ENCODE data around the gene HTD2. TPM values are rescaled to one million over a fixed set of nuclear protein-coding genes. Genes with fewer than 3 reads are reported as not detected.
A peak's percentile ranks its signal among the peaks of the same experiment; 100 is the strongest.

HTD2 gene
- total and polyA plus RNA-seq, 2 donors from 2014 or later: 6.4 to 7.8 TPM

GRCh38 chr3:58342676-58343075 is 36.4 kb downstream of the HTD2 start:
- FAIRE-seq (no peak), DNase-seq (no peak)
- Histone ChIP-seq H3K27me3 (ENCODE audit: control insufficient read depth, insufficient read depth, low read length) (no peaks in the 10 kb centered on the region), H3K36me3 (ENCODE audit: control insufficient read depth in 2 of 3, insufficient read depth in 3 of 3, low read length in 3 of 3) (peaks cover 0 to 2% (median 0%) of the 10 kb centered on the region in 3 donors), H3K9ac (ENCODE audit: low read length in 3 of 3) (no peak overlapping the region), H3K4me3 (ENCODE audit: low read length in 3 of 3) (no peak overlapping the region), H3K27ac (ENCODE audit: low read depth in 2 of 2, low read length in 2 of 2) (peak overlapping the region in 1 of 2 donors; percentile 20), H3K9me3 (ENCODE audit: control insufficient read depth in 2 of 3, insufficient read depth in 1 of 3, low read length in 3 of 3) (no peaks in the 10 kb centered on the region), H3K4me1 (ENCODE audit: control insufficient read depth in 2 of 3, insufficient read depth in 2 of 3, low read depth in 1 of 3, low read length in 3 of 3) (peaks cover 0 to 16% (median 10%) of the 10 kb centered on the region in 3 donors)
- TF ChIP-seq, protein P1, sequence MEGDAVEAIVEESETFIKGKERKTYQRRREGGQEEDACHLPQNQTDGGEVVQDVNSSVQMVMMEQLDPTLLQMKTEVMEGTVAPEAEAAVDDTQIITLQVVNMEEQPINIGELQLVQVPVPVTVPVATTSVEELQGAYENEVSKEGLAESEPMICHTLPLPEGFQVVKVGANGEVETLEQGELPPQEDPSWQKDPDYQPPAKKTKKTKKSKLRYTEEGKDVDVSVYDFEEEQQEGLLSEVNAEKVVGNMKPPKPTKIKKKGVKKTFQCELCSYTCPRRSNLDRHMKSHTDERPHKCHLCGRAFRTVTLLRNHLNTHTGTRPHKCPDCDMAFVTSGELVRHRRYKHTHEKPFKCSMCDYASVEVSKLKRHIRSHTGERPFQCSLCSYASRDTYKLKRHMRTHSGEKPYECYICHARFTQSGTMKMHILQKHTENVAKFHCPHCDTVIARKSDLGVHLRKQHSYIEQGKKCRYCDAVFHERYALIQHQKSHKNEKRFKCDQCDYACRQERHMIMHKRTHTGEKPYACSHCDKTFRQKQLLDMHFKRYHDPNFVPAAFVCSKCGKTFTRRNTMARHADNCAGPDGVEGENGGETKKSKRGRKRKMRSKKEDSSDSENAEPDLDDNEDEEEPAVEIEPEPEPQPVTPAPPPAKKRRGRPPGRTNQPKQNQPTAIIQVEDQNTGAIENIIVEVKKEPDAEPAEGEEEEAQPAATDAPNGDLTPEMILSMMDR (IDR thresholded peaks at IDR 0.05; ENCODE audit: borderline replicate concordance, extremely low read depth, insufficient read depth): no peak
- intact Hi-C loops (cut with DNase I): no loop called here

GRCh38 chr3:58345457-58345856 is 39.1 kb downstream of the HTD2 start:
- intact Hi-C loops (cut with DNase I): no loop called here
- Histone ChIP-seq H3K4me1 (ENCODE audit: control insufficient read depth in 2 of 3, insufficient read depth in 2 of 3, low read depth in 1 of 3, low read length in 3 of 3) (peaks cover 0 to 22% (median 14%) of the 10 kb centered on the region in 3 donors), H3K36me3 (ENCODE audit: control insufficient read depth in 2 of 3, insufficient read depth in 3 of 3, low read length in 3 of 3) (peaks cover 0 to 2% (median 0%) of the 10 kb centered on the region in 3 donors), H3K27me3 (ENCODE audit: control insufficient read depth, insufficient read depth, low read length) (no peaks in the 10 kb centered on the region), H3K27ac (ENCODE audit: low read depth in 2 of 2, low read length in 2 of 2) (no peak overlapping the region), H3K9me3 (ENCODE audit: control insufficient read depth in 2 of 3, insufficient read depth in 1 of 3, low read length in 3 of 3) (no peaks in the 10 kb centered on the region), H3K9ac (ENCODE audit: low read length in 3 of 3) (no peak overlapping the region), H3K4me3 (ENCODE audit: low read length in 3 of 3) (no peak overlapping the region)
- TF ChIP-seq, protein P1 (IDR thresholded peaks at IDR 0.05; ENCODE audit: borderline replicate concordance, extremely low read depth, insufficient read depth): no peak
- DNase-seq (no peak), FAIRE-seq (no peak)

GRCh38 chr3:58346368-58346767 is 40.0 kb downstream of the HTD2 start:
- intact Hi-C loops (cut with DNase I): no loop called here
- Histone ChIP-seq H3K27ac (ENCODE audit: low read depth in 2 of 2, low read length in 2 of 2) (no peak overlapping the region), H3K9me3 (ENCODE audit: control insufficient read depth in 2 of 3, insufficient read depth in 1 of 3, low read length in 3 of 3) (no peaks in the 10 kb centered on the region), H3K9ac (ENCODE audit: low read length in 3 of 3) (no peak overlapping the region), H3K36me3 (ENCODE audit: control insufficient read depth in 2 of 3, insufficient read depth in 3 of 3, low read length in 3 of 3) (peaks cover 0 to 2% (median 0%) of the 10 kb centered on the region in 3 donors), H3K27me3 (ENCODE audit: control insufficient read depth, insufficient read depth, low read length) (no peaks in the 10 kb centered on the region), H3K4me1 (ENCODE audit: control insufficient read depth in 2 of 3, insufficient read depth in 2 of 3, low read depth in 1 of 3, low read length in 3 of 3) (peaks cover 0 to 22% (median 18%) of the 10 kb centered on the region in 3 donors), H3K4me3 (ENCODE audit: low read length in 3 of 3) (no peak overlapping the region)
- DNase-seq (no peak), FAIRE-seq (no peak)
- TF ChIP-seq, protein P1 (IDR thresholded peaks at IDR 0.05; ENCODE audit: borderline replicate concordance, extremely low read depth, insufficient read depth): no peak

DNA sequence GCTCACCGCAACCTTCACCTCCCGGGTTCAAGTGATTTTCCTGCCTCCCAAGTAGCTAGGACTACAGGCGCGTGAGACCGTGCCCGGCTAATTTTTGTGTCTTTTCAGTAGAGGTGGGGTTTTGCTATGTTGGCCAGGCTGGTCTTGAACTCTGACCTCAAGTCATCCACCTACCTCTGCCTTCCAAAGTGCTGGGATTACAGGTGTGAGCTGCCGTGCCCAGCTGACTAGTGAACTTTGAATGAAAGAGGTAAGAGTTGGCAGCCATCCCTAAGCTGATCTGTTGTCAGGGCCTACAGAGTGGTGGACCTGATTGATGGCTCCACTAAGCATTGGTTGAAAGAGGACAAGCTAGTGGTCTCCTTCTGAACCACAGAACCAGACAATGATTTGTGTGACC is 41.7 kb downstream of the HTD2 start:
- no peak for DNase-seq
- Histone ChIP-seq H3K27me3 (ENCODE audit: control insufficient read depth, insufficient read depth, low read length) (no peaks in the 10 kb centered on the region), H3K9me3 (ENCODE audit: control insufficient read depth in 2 of 3, insufficient read depth in 1 of 3, low read length in 3 of 3) (no peaks in the 10 kb centered on the region), H3K36me3 (ENCODE audit: control insufficient read depth in 2 of 3, insufficient read depth in 3 of 3, low read length in 3 of 3) (peaks cover 0 to 2% (median 0%) of the 10 kb centered on the region in 3 donors), H3K9ac (ENCODE audit: low read length in 3 of 3) (no peak overlapping the region), H3K4me3 (ENCODE audit: low read length in 3 of 3) (no peak overlapping the region), H3K27ac (ENCODE audit: low read depth in 2 of 2, low read length in 2 of 2) (no peak overlapping the region), H3K4me1 (ENCODE audit: control insufficient read depth in 2 of 3, insufficient read depth in 2 of 3, low read depth in 1 of 3, low read length in 3 of 3) (peaks cover 0 to 15% (median 13%) of the 10 kb centered on the region in 3 donors)
- no peak for FAIRE-seq
- TF ChIP-seq, protein P1 (IDR thresholded peaks at IDR 0.05; ENCODE audit: borderline replicate concordance, extremely low read depth, insufficient read depth): no peak
- intact Hi-C loops (cut with DNase I): no loop called here

Measured in kidney (tissue), 14 donors.